ENCODE data around the gene TMC6.
A peak's percentile ranks its signal among the peaks of the same experiment; 100 is the strongest.

DNA sequence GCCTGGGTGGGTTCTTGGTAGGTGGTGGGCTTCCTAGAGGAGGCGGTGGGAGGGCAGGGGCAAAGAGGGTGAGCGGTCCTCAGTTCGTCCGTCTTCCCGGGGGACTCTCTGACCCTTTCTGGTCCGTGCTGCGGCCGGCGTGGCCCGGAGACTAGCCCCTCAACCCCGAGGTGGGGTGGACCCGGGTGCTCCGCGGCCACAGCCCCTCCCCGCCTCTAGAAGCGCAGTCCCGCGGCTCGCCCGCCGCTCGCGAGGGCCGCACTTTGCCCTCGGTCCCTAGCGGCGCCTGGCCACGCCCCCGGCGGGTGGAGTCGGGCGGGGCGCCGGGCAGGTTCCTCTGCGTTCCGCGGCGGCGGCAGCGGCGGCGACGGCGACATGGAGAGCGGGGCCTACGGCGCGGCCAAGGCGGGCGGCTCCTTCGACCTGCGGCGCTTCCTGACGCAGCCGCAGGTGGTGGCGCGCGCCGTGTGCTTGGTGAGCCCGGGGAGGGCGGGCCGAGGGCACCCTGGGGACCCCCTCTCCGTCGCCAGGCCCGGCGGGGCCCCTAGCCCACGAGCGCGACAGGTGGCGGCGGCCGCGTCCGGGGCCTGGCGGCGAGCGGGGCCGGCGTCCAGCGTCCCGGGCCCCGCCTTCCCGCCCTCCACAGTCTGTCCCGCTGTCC lies 39.8 kb upstream of the TMC6 start, which contains the start of gene SYNGR2:
- TF ChIP-seq, protein P1, sequence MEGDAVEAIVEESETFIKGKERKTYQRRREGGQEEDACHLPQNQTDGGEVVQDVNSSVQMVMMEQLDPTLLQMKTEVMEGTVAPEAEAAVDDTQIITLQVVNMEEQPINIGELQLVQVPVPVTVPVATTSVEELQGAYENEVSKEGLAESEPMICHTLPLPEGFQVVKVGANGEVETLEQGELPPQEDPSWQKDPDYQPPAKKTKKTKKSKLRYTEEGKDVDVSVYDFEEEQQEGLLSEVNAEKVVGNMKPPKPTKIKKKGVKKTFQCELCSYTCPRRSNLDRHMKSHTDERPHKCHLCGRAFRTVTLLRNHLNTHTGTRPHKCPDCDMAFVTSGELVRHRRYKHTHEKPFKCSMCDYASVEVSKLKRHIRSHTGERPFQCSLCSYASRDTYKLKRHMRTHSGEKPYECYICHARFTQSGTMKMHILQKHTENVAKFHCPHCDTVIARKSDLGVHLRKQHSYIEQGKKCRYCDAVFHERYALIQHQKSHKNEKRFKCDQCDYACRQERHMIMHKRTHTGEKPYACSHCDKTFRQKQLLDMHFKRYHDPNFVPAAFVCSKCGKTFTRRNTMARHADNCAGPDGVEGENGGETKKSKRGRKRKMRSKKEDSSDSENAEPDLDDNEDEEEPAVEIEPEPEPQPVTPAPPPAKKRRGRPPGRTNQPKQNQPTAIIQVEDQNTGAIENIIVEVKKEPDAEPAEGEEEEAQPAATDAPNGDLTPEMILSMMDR (IDR thresholded peaks at IDR 0.05) = no peak
- TF ChIP-seq POLR2A (IDR thresholded peaks at IDR 0.05) (no peak), POLR2AphosphoS5 (IDR thresholded peaks at IDR 0.05) (peak; percentile 41 to 96 (median 94)), EP300 (IDR thresholded peaks at IDR 0.05) (no peak)
